Measurements from ENCODE around the gene ATM.
"Not testable (repeated sequence)": the region's sequence is repeated elsewhere in the genome, so short reads cannot be mapped to it uniquely, and the experiment has no call there.

Gene ATM

DNA sequence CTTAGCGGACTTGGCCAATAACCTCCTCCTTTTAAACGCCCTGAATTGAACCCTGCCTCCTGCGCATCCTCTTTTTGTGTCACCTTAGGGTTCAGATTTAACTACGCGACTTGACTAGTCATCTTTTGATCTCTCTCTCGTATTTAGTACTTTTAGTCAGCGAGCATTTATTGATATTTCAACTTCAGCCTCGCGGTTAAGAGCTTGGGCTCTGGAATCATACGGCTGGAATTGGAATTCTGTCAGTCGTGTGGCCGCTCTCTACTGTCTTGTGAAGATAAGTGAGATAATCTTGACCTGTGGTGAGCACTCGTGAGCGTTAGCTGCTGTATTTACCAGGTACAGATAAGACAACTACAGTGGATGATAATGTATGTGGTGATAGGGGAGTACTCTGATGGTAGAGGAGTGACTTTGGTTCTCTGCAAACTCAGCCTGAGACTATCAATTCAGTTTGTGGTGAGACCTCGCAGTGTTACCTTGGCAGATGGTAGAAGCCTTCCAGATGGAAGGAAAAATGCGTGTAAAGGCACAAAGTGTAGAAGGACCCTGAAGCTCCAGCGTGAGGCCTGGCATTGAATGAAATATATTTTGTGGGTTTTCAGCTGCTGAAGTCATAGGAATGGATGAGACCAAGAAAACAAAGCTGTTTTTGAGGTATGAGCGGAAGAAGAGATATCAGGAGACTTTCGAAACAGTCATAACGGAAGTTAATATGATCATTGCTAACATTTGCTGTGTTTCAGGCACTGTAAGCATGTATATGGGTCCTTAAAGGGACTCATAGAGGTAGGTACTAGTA lies 682 bp downstream of the ATM start:
- DNase-seq = peak in 1 of 2 experiments; percentile 43

DNA sequence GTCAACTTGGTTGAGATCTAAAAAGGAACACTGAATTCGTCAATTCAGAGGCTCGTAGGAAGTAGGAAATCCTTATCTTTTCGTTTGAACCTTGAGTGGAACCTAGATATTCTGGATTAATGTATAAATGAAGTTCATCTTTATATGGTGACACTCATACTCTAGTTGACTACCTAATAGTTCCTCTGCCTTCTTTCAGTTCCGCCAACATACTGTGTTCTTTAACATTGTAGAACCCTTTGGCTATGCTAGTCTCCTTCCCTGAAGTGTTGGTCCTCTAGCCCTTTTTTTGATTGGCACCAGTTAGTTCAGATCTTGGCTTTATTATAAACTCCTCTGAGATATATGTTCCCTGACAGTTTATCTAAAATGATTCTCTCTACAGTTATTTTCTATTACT lies 1.5 kb downstream of the ATM start:
- DNase-seq = no peak

DNA sequence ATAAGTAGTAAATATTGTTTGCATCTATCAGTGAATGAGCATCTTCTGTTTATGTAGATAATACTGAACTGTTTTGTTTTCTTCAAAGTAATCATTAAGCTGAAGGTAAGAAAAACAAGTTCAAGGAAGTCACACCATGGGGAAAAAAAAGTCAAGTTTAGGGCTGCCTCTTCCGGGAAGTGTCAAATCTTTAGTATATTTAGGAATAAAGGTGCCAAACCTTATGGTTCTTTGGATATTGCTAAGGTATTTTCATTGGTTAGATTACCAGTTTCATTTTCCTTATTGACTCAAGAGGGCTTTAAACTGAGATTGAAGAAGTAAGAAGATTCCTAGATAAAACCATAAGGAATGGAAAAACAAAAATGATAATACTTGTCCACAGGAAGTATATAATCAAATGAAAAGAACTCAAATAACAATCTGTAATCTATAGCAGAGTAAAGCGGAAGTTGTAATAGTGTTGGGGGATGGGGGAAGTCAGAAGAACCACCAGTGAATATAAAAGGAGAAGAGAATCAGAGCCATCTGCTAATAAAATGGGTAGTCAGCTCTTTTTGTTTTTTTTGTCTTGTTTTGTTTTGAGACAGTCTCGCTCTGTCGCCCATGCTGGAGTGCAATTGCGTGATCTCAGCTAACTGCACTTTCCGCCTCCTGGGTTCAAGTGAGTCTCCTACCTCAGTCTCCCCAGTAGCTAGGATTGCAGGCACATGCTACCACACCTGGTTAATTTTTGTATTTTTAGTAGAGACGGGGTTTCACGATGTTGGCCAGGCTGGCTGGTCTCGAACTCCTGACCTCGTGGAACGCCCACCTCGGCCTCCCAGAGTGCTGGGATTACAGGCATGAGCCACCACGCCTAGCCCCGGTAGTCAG lies 2.3 kb downstream of the ATM start:
- DNase-seq = peak; percentile 42 to 50

DNA sequence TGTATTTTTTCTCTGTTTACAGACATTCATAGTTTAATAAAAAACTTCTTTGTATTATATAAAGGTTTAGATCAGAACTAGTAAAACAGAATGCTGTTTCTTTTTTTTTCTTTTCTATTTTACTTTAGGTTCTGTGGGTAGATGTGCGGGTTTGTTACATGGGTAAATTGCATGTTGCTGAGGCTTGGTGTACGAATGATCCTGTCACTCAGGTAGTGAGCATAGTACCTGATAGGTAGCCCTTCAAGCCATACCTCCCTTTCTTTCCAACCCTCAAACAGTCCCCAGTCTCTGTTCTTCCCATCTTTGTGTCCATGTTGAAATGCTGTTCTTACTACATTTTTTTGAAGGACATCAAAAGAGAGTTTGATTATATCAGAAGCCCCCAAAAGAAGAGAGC lies 3.2 kb downstream of the ATM start:
- DNase-seq = no peak

DNA sequence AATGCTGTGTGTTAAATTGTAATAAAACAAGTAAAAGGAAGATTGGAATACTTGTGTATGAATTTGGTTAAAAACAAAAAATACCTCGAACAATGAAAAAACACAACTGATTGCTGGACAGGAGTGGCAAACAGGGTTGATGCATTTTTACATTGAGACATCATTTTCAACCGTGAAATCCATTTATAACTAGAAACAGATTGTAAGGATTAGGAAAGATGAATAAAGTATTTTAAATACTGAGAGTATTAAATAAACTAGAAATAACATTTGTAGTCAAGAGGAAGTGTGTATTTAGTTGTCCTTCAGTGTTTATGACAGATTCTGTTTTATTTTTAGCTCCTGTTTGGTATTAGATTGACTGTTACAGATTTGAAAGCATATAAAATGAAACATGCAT lies 5.4 kb downstream of the ATM start:
- DNase-seq = no peak

DNA sequence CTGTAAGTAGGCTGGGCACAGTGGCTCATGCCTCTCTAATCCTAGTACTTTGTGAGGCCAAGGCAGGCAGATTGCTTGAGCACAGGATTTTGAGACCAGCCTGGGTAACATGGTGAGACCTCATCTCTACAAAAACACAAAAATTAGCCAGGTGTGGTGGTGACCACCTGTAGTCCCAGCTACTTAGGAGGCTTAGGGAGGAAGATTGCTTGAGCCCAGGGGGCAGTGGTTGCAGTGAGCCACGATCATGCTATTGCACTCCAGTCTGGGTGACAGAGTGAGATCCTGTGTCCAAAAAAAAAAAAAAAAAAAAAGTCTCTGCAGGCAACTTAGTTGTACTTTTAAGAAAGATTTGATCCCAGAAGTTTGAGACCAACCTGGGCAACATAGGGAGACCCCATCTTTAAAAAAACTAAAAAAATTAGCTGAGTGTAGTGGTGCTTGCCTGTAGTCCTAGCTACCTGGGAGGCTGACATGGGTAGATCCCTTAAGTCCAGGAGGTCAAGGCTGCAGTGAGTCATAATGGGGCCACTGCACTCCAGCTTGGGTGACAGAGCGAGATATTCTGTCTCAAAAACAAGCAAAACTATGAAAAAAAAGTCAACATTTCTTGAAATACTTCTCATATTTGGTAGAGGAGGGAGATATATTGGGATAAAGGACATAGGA lies 10.5 kb downstream of the ATM start:
- DNase-seq = no peak

DNA sequence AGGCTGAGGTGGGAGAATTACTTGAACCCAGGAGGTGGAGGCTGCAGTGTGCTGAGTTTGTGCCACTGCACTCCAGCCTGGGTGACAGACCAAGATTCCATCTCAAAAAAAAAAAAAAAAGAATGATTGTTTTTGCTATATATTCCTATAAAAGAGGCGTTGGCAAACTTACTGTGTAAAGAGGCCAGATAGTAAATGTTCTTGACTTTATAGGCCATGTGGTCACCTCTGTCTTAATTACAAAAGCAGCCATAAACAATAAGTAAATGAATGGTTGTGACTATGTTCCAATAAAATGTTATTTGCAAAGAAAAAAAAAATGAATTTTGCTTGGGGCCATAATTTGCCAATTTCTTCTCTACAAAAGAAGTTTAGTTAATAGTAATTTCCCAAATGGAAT lies 12.3 kb downstream of the ATM start:
- DNase-seq = no peak

DNA sequence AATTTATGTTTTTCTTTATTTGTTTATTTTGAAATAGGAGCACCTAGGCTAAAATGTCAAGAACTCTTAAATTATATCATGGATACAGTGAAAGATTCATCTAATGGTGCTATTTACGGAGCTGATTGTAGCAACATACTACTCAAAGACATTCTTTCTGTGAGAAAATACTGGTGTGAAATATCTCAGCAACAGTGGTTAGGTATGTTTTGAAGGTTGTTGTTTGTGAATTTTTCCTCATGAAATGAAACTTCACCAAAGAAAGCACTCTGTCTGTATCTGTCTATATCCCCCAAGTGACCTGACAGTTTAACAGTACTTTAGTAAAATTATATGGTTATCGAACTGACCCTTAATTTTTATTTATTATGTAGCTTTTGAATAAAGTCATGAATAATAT lies 12.8 kb downstream of the ATM start:
- no peak for DNase-seq

DNA sequence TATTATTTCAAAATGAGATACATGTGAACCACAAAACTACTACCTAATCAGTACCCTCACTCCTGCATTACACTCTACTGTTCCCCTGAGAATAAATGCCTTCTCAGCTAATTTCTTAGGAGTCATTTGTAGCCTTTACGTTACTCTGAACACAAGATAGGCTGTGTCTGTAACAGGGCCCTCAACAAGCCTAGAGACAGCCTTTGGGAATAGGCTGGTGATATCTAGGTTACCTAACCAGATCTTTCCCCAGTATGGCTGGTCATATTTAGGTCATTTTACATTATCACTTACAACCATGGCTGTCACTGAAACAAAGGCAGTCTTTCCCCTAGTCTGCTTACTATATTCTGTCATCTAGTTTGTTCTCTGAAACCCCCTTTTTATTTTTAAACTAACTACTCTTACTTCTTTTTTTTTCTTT lies 14.2 kb downstream of the ATM start:
- no peak for DNase-seq

DNA sequence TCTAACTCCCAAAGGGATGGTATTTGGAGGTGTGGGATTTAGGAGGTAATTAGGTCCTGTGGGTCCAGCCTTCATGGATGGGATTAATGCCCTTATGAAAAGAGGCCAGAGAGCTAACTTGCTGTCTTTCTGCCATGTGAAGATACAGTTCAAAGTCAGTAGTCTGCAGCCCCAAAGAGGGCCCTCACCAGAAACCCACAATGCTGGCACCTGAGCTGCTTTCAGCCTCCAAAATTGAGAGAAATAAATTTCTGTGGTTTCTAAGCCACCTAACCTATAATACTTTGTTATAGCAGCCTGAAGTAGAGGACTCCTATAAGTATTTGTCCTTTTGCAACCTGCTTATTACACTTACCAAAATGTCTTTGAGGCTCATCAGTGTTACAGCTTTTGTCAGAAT lies 16.2 kb downstream of the ATM start:
- DNase-seq = no peak

DNA sequence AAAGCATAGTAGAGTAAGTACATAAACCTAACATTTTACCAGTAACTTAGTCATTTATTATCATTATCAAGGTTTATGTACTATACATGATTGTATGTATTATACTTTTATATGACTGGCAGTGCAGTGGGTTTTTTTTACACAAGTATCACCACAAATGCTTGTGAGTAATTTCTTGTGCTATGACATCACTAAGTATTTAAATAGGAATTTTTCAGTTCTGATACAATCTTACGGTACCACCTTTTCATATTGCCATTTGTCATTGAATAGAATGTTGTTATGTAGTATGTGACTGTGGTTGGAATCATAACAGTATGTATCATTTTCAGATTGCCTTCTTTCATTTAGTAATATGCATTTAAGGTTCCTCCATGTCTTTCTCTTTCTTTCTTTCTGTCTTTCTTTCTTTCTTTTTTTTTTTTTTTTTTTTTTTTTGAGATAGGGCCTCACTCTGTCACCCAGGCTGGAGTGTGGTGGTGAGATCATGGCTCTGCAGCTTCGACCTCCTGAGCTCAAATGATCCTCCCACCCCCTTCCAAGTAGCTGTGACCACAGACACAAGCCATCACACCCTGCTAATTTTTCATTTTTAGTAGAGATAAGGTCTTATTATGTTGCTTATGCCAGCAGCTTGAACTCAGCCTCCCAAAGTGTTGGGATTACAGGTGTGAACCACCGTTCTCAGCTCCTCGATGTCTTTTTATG lies 18.6 kb downstream of the ATM start:
- DNase-seq = peak; percentile 46 to 54

DNA sequence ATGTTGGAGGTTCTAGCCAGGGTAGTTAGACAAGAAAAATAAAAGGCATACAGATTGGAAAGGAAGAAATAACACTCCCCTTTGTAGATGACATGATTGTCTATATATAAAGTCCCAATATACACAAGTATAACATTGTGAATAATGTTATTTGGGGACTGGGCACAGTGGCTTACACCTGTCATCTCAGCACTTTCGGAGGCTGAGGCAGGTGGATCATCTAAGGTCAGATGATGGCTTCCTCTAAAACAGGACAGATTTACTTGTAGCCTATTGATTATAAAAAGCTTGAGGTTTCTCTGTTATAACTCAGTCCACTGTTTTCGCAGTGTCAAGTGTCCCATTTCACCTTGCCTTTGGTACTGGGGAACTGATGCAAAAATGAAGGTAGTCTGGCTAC lies 19.6 kb downstream of the ATM start:
- DNase-seq = no peak

DNA sequence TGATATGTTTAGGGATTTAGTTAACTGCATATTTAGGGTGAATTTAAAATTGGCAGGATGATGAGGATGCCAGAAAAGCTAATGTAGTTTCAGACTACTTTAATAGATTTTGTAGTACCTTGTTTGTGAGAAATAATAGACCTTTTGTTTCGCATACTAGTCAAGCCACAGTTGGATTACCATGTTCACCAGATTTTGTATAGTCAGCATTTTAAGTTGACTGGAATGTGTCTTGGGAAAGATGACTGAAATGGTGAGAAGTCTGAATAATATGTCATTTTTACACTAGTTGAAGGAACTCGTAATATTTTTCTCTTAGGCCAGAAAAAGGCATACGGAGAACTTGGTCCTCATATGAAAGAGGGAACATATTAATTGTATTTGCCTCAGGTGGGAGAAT lies 23.4 kb downstream of the ATM start:
- DNase-seq = no peak

DNA sequence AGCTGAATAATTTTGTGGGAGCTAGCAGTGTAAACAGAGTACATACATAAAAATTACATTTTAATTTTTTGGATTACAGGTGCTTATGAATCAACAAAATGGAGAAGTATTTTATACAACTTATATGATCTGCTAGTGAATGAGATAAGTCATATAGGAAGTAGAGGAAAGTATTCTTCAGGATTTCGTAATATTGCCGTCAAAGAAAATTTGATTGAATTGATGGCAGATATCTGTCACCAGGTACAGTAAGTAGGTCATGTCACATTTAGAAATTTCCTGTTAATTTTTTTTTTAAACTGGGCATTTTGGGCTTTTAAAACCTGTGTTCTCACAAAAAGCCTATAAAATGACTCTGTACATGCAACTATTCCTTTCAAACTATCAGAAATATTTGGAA lies 24.0 kb downstream of the ATM start:
- DNase-seq = no peak

DNA sequence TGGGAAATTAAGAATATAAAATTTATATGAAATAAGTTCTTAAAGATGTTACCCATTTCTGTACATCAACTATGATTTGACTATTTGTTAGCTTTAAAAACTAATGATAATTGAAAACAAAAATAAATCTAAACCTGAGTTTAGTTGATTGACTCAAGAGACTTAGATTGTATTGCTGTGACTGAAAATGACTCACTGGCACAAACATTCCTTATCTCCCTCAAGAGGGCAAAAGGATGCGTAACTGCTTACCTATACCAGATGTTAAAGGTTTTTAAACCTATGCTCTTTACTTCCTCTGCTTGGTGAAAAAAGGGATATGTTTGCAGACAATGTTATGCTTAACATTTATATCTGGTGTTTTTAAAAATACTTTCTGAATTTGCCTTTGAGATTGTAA lies 30.3 kb downstream of the ATM start:
- no peak for DNase-seq

DNA sequence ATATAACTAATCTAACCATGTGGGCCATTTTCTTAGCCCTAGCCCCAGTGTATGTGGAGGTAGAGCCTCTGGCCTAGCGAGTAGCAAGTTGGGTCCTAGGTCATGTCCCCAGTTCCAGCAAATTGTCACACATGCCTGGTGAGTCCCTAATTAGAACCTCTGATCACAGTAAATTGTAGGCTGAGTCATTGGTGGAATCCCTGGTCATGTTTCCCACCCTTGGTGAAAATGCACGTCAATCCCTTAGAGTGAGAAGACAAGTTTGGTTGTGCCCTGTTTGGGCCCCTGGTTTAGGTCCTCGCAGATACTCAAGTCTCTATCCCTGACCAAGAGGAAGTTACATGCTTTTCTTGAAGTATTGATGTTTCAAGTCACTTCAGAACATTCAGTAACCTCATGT lies 46.7 kb downstream of the ATM start:
- no peak for DNase-seq

DNA sequence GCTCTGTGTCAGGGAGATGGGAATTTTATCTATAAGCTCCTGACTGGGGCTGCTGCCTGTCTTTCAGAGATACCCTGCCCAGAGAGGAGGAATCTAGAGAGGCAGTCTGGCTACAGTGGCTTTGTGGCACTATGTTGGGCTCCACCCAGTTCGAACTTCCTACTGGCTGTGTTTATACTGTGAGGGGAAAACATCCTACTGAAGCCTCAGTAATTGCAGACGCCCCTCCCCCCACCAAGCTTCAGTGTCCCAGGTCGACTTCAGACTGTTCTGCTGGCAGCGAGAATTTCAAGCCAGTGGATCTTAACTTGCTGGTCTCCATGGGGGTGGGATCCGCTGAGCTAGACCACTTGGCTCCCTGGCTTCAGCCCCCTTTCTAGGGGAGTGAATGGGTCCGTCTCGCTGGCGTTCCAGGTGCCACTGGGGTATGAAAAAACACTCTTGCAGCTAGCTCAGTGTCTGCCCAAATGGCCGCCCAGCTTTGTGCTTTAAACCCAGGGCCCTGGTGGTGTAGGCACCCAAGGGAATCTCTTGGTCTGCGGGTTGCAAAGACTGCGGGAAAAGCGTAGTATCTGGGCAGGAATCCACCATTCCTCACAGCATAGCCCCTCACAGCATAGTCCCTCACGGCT lies 54.2 kb downstream of the ATM start:
- not testable (repeated sequence) for DNase-seq

DNA sequence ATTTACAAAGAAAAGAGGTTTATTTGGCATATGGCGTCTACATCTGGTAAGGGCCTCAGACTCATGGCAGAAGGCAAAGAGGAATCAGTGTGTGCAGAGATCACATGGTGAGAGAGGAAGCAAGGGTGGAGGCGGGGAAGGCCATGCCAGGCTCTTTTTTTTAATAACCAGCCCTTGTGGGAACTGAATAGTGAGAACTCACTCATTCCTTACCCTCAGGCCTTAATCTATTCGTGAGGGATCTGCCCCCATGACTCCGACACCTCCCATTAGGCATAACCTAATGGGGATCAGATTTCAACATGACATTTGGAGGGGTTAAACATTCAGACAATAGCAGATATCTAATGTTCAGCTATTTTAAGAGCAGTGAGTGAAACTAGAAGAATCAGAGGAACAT lies 55.7 kb downstream of the ATM start:
- DNase-seq = no peak

DNA sequence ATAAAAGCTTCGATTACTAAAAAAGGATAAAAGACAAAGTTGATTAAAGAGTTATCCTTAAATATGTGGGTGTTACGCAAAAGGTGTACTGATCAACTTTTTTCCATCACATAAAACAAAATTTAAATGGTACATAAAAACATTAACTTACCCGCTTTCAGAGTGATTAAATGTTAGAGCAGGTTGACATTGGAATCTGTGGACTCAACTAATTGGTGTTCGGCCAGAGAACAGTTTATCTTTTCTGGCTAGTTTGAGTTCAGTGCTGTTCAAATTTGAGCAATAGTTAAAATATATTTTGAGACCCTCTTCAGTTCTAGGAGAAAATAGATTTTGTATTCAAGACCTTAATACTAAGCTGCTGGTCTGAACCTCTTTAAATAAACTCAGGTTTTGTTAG lies 56.1 kb downstream of the ATM start:
- DNase-seq = no peak

DNA sequence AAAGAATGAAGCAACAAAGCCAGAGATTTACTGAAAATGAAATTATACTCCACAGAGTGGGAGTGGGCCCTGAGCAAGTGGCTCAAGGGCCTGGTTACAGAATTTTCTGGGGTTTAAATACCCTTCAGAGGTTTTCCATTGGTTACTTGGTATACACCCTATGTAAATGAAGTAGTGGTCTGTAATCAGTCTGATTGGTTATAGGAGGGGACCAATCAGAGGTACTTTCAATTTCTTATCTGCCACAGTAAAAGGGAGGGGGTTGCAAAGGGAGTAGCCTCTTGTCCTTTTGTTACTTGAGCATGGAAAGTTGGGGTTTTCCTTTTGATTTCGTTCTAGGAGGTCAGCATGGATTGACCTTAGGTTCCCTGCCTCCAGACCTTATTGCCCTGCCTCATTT lies 63.5 kb downstream of the ATM start:
- no peak for DNase-seq

DNA sequence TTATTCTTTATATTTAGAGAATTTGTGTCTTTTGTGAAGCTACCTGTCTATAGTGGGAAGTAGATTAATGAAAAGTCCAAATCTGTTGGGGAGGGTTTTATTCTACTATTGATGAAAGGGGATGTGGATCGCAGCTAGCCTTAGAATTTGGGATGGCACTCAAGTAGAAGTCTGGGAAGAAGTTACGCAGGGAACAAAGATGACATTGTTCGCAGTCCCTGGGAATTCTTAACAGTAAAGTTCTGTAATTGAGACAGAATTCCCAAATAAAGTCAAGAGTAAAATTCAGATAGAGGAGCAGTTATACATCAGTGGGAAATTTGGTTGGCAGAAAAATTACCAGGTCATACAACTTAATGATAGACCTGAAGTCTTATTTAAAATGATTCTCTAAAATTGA lies 64.1 kb downstream of the ATM start:
- DNase-seq = no peak

DNA sequence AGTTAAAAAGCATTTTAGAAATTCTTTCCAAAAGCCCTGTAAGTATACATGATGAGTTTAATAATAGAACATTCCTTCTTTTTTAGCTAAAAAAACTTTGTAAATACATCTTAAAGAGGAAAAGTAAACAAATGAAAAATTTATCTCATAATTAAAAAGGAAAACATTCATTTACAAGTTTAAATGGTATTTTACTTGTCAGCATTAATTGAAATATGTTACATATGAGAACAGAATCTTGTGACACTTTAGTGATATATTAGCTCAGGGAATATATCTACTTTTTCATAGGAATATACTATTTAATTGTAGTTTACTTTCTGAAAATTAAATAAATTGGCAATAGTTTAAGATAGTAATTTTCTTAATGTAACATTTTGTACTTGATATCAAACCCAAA lies 66.2 kb downstream of the ATM start:
- DNase-seq = not testable (repeated sequence)

DNA sequence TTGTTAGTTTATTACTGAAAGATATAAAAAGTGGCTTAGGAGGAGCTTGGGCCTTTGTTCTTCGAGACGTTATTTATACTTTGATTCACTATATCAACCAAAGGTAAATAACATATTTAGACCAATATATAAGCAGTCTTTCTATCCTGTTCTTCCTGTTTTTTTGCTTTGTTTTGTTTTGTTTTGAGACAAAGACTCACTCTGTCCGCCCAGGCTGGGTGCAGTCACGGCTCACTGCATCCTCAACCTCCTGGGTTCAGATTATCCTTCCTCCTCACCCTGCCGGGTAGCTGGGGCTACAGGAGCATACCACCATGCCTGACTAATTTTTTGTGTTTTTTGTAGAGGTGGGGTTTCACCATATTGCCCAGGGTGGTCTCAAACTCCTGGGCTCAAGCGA lies 66.8 kb downstream of the ATM start:
- no peak for DNase-seq

Measured in activated CD4-positive, alpha-beta T cell treated with anti-CD3 and anti-CD28 coated beads, Interleukin-2, amount 50 U/mL, for 48 hours (primary cell).